H1 (cell line): ENCODE measurements around the gene VNN1. TPM values are rescaled to one million over a fixed set of nuclear protein-coding genes. Genes with fewer than 3 reads are reported as not detected.

Experiments used
- CTCF ChIA-PET: fragments of 300-600 bp; sonication (Branson Sonifier 250); formaldehyde crosslinking; loops from one replicate; lab custom pipeline; 2021; ENCODE audit not compliant: partially characterized antibody; lab: Charles Lee
- POLR2A ChIA-PET: fragments of 300-600 bp; sonication (Branson Sonifier 250); formaldehyde crosslinking; loops from one replicate; lab custom pipeline; 2021; ENCODE audit warnings: inconsistent platforms; ENCODE audit not compliant: partially characterized antibody; lab: Charles Lee
- DNase-seq, 2 experiments: peaks; one replicate each; pipeline versions ENCODE4 v3.0.0 to v3.0.0-alpha.2; 2010 to 2022; ENCODE audit warnings: low spot score in 2 of 2, low read depth in 1 of 2, mixed read lengths in 1 of 2
- FAIRE-seq: peaks from 2 replicates; lab custom pipeline; 2011; peaks lifted over from hg19 to GRCh38; lab: Jason Lieb, UNC
- H2AFZ ChIP-seq: 2 replicates; pipeline ENCODE4 v1.8.1; 2012; ENCODE audit warnings: low read length, inconsistent platforms
- H2AK5ac ChIP-seq: 2 replicates; pipeline ENCODE4 v1.6.1; 2013; ENCODE audit warnings: low read depth, low read length
- H2BK120ac ChIP-seq: replicated peaks from 2 replicates; pipeline ENCODE3; 2013; ENCODE audit warnings: low read depth, low read length, inconsistent platforms
- H2BK12ac ChIP-seq: 2 replicates; pipeline ENCODE4 v1.6.1; 2013; ENCODE audit warnings: low read depth, low read length
- H2BK15ac ChIP-seq: 2 replicates; pipeline ENCODE4 v1.6.1; 2013; ENCODE audit warnings: low read length
- H2BK20ac ChIP-seq: 2 replicates; pipeline ENCODE4 v1.6.1; 2013; ENCODE audit warnings: low read length
- H2BK5ac ChIP-seq: 2 replicates; pipeline ENCODE4 v1.6.1; 2013; ENCODE audit warnings: low read depth, low read length
- H3K14ac ChIP-seq: 2 replicates; pipeline ENCODE4 v1.6.1; 2013; ENCODE audit warnings: inconsistent platforms; ENCODE audit not compliant: insufficient read length
- H3K18ac ChIP-seq: 2 replicates; pipeline ENCODE4 v1.6.1; 2013; ENCODE audit warnings: low read length; ENCODE audit errors: extremely low read depth
- H3K23ac ChIP-seq: 2 replicates; pipeline ENCODE4 v1.6.1; 2013; ENCODE audit warnings: inconsistent platforms; ENCODE audit not compliant: insufficient read length
- H3K23me2 ChIP-seq: 2 replicates; pipeline ENCODE4 v1.6.1; 2013; ENCODE audit warnings: low read depth, low read length
- H3K27ac ChIP-seq: 2 replicates; pipeline ENCODE4 v1.6.1; 2011; ENCODE audit warnings: low read depth, low read length, inconsistent platforms
- H3K27me3 ChIP-seq, 4 experiments: replicated peaks in 1 of 4; 1 replicate in 1 of 4; 2 replicates in 3 of 4; pipeline versions ENCODE4 v1.6.1 to v1.8.1; 2011 to 2013; ENCODE audit warnings: low read length in 3 of 4, mild to moderate bottlenecking in 3 of 4, inconsistent platforms in 2 of 4, mixed read lengths in 2 of 4, moderate library complexity in 1 of 4; ENCODE audit not compliant: control insufficient read depth in 3 of 4, insufficient read depth in 3 of 4; ENCODE audit errors: extremely low read depth in 1 of 4
- H3K36me3 ChIP-seq, 4 experiments: 2 replicates each; pipeline versions ENCODE4 v1.6.1 to v1.8.1; 2011 to 2013; ENCODE audit warnings: mild to moderate bottlenecking in 4 of 4, low read length in 3 of 4, moderate library complexity in 2 of 4, control low read depth in 1 of 4, inconsistent platforms in 1 of 4; ENCODE audit not compliant: insufficient read depth in 4 of 4, control insufficient read depth in 2 of 4
- H3K4ac ChIP-seq: replicated peaks from 2 replicates; pipeline ENCODE3; 2013; ENCODE audit warnings: low read length, low read depth, mixed read lengths, inconsistent platforms; ENCODE audit not compliant: insufficient read length
- H3K4me1 ChIP-seq, 4 experiments: replicated peaks in 1 of 4; 1 replicate in 1 of 4; 2 replicates in 3 of 4; pipeline versions ENCODE4 v1.6.1 to v1.8.1; 2011 to 2013; ENCODE audit warnings: low read length in 3 of 4, inconsistent platforms in 2 of 4, mixed read lengths in 1 of 4; ENCODE audit not compliant: insufficient read depth in 4 of 4, control insufficient read depth in 3 of 4
- H3K4me2 ChIP-seq, 2 experiments: 2 replicates each; pipeline versions ENCODE4 v1.6.1 to v1.8.1; 2011 to 2013; ENCODE audit warnings: low read depth in 2 of 2, low read length in 2 of 2, control low read depth in 1 of 2, inconsistent platforms in 1 of 2, mild to moderate bottlenecking in 1 of 2; ENCODE audit not compliant: insufficient read depth in 1 of 2
- H3K4me3 ChIP-seq, 4 experiments: fragments of 200-600, 300-600 bp in 1 of 4; sonication (generic), shearing (Covaris generic), sonication (Bioruptor Twin) in 1 of 4; 2 replicates each; pipeline versions ENCODE4 v1.5.1 to v1.8.1; 2011 to 2016; ENCODE audit warnings: low read length in 4 of 4, low read depth in 3 of 4, control low read depth in 2 of 4, inconsistent platforms in 2 of 4, mild to moderate bottlenecking in 2 of 4, mixed read lengths in 1 of 4, moderate library complexity in 1 of 4; ENCODE audit not compliant: insufficient read depth in 2 of 4; ENCODE audit errors: extremely low read depth in 1 of 4
- H3K56ac ChIP-seq: replicated peaks from 2 replicates; pipeline ENCODE3; 2013; ENCODE audit warnings: low read depth, mild to moderate bottlenecking, mixed read lengths, low read length, inconsistent platforms; ENCODE audit not compliant: insufficient read length
- H3K79me1 ChIP-seq: 2 replicates; pipeline ENCODE4 v1.6.1; 2013; ENCODE audit warnings: low read depth, low read length, control low read depth
- H3K79me2 ChIP-seq, 2 experiments: 2 replicates each; pipeline versions ENCODE4 v1.6.1 to v1.8.1; 2012 to 2013; ENCODE audit warnings: low read length in 2 of 2, mild to moderate bottlenecking in 2 of 2, inconsistent platforms in 1 of 2; ENCODE audit not compliant: insufficient read depth in 2 of 2, control insufficient read depth in 1 of 2
- H3K9ac ChIP-seq, 4 experiments: replicated peaks in 1 of 4; 1 replicate in 1 of 4; 2 replicates in 3 of 4; pipeline versions ENCODE4 v1.6.1 to v1.8.1; 2011 to 2013; ENCODE audit warnings: low read depth in 3 of 4, low read length in 3 of 4, control low read depth in 2 of 4, mild to moderate bottlenecking in 2 of 4, moderate library complexity in 2 of 4, inconsistent platforms in 1 of 4; ENCODE audit errors: extremely low read depth in 1 of 4
- H3K9me3 ChIP-seq, 2 experiments: 2 replicates each; pipeline versions ENCODE4 v1.6.1 to v1.8.1; 2012 to 2013; ENCODE audit warnings: mild to moderate bottlenecking in 2 of 2, moderate library complexity in 2 of 2, control low read depth in 1 of 2, inconsistent platforms in 1 of 2, low read depth in 1 of 2, low read length in 1 of 2, mixed read lengths in 1 of 2; ENCODE audit not compliant: insufficient read depth in 2 of 2
- H4K20me1 ChIP-seq, 2 experiments: replicated peaks in 1 of 2; 2 replicates each; pipeline versions ENCODE3 to v1.8.1; 2011 to 2013; ENCODE audit warnings: inconsistent platforms in 2 of 2, low read length in 2 of 2, mild to moderate bottlenecking in 1 of 2; ENCODE audit not compliant: insufficient read depth in 2 of 2, control insufficient read depth in 1 of 2
- H4K5ac ChIP-seq: 2 replicates; pipeline ENCODE4 v1.6.1; 2013; ENCODE audit warnings: low read length, low read depth, mixed read lengths, inconsistent platforms; ENCODE audit not compliant: insufficient read length
- H4K8ac ChIP-seq: 2 replicates; pipeline ENCODE4 v1.8.0; 2013; ENCODE audit warnings: mild to moderate bottlenecking, moderate library complexity, low read length, inconsistent platforms; ENCODE audit not compliant: insufficient read depth; ENCODE audit errors: extremely low read depth
- H4K91ac ChIP-seq: replicated peaks from 2 replicates; pipeline ENCODE3; 2013; ENCODE audit warnings: low read length, mixed read lengths, inconsistent platforms; ENCODE audit not compliant: insufficient read length
- CTBP2 ChIP-seq: IDR thresholded peaks from 2 replicates; pipeline ENCODE4 v1.7.0; 2011; ENCODE audit warnings: borderline replicate concordance, mild to moderate bottlenecking, moderate library complexity, mixed read lengths, low read length; ENCODE audit not compliant: insufficient read depth, insufficient read length
- EGR1 ChIP-seq: IDR thresholded peaks from 2 replicates; pipeline ENCODE4 v1.6.1; 2011; ENCODE audit warnings: low read depth, low read length, borderline replicate concordance
- EZH2 ChIP-seq: fragments of 200-600 bp; sonication (generic); IDR thresholded peaks from 2 replicates; pipeline ENCODE4 v1.7.1; 2012; ENCODE audit warnings: low read depth, mild to moderate bottlenecking, moderate library complexity, low read length, inconsistent platforms; ENCODE audit not compliant: severe bottlenecking
- HDAC6 ChIP-seq: IDR thresholded peaks from one replicate; pipeline ENCODE4 v1.7.1; 2012; ENCODE audit warnings: low read depth, mild to moderate bottlenecking, inconsistent platforms, low read length, moderate library complexity
- KDM1A ChIP-seq: fragments of 200-600, 300-600 bp; sonication (generic); IDR thresholded peaks from 2 replicates; pipeline ENCODE4 v1.7.1; 2016; ENCODE audit warnings: mild to moderate bottlenecking, low read length, borderline replicate concordance
- KDM5A ChIP-seq: fragments of 200-600 bp; IDR thresholded peaks from 2 replicates; pipeline ENCODE4 v1.7.1; 2012; ENCODE audit warnings: mild to moderate bottlenecking, low read length, inconsistent platforms, mixed read lengths
- POU5F1 ChIP-seq: IDR thresholded peaks from 2 replicates; pipeline ENCODE4 v1.6.1; 2011; ENCODE audit warnings: low read depth, mild to moderate bottlenecking, low read length, moderate library complexity
- SP4 ChIP-seq: IDR thresholded peaks from 2 replicates; pipeline ENCODE4 v1.6.1; 2012; ENCODE audit warnings: low read length, inconsistent platforms
- TAF7 ChIP-seq: optimal IDR thresholded peaks from 2 replicates; pipeline ENCODE3; 2011; ENCODE audit warnings: low read depth, mild to moderate bottlenecking, inconsistent platforms, low read length, moderate library complexity, borderline replicate concordance
- TCF12 ChIP-seq: IDR thresholded peaks from 2 replicates; pipeline ENCODE4 v1.6.1; 2011; ENCODE audit warnings: low read depth, mild to moderate bottlenecking, low read length
- TEAD4 ChIP-seq: IDR thresholded peaks from 2 replicates; pipeline ENCODE4 v1.6.1; 2012; ENCODE audit warnings: low read depth, low read length, inconsistent platforms, mixed read lengths
- YY1 ChIP-seq: IDR thresholded peaks from 2 replicates; pipeline ENCODE4 v1.6.1; 2011; ENCODE audit warnings: low read depth, mild to moderate bottlenecking, low read length
- WGBS, 2 experiments: shearing (Covaris generic) in 1 of 2; methylation state at CpG; one replicate each; pipeline versions ENCODE4 v1.1.6 to v1.1.7; 2013 to 2015; ENCODE audit warnings: low lambda C conversion rate in 2 of 2, mixed read lengths in 2 of 2, inconsistent platforms in 1 of 2, low coverage in 1 of 2, missing lambda C conversion rate in 1 of 2; ENCODE audit not compliant: insufficient replicate concordance in 2 of 2, insufficient coverage in 1 of 2, insufficient read length in 1 of 2; ENCODE audit errors: extremely low coverage in 1 of 2, missing lambda C conversion rate in 1 of 2; 5-methylcytosine and 5-hydroxymethylcytosine counted together
- polyA plus RNA-seq, 7 experiments: library from polyadenylated mRNA; depleted of rRNA in 3 of 7; stranded (reverse) in 5 of 7; unstranded in 2 of 7; fragments of >200 nt in 5 of 7; fragments of 200-250 nt in 2 of 7; gene quantifications; 1 replicate in 5 of 7; 2 replicates in 1 of 7; 4 replicates in 1 of 7; pipeline versions ENCODE4 v1.2.1 to v1.2.3, GENCODE V29; 2011 to 2013; ENCODE audit warnings: missing spikeins in 2 of 7, mixed read lengths in 2 of 7
- total RNA-seq: library from RNA; stranded (reverse); fragmentation: NEBNext Ultra II Directional; extraction: Animal tissue kit (Norgen Biotek cat#: 25700); gene quantifications from 2 replicates; pipeline ENCODE4 v1.2.1, GENCODE V29; 2021

VNN1 gene
- total and polyA plus RNA-seq, 2 of the 8 experiments (the other 6 are each of a cell fraction or from before 2014, with no cell fraction given) = not detected

GRCh38 chr6:132684272-132684671, 29.6 kb downstream of the VNN1 start:
- H2AFZ ChIP-seq = peak overlapping the region; percentile 21; the same call in 1 of the 2 replicates
- no peak overlapping the region for H3K4me2 ChIP-seq
- H3K79me2 ChIP-seq = no peaks in the 10 kb centered on the region
- H3K23me2 ChIP-seq = no peaks in the 10 kb centered on the region
- H4K8ac ChIP-seq = no peak overlapping the region
- no peak overlapping the region for H2BK120ac ChIP-seq
- no peak overlapping the region for H3K18ac ChIP-seq
- no peak overlapping the region for H4K5ac ChIP-seq
- H3K14ac ChIP-seq = no peak overlapping the region
- H3K27me3 ChIP-seq = no peaks in the 10 kb centered on the region
- H3K4me3 ChIP-seq = no peak overlapping the region
- no peak overlapping the region for H3K9ac ChIP-seq
- no peaks in the 10 kb centered on the region for H3K9me3 ChIP-seq
- no peak overlapping the region for H2BK5ac ChIP-seq
- CTCF ChIA-PET = interaction anchor here (0.6 to 2.0 kb wide), 6 partner anchors 15 to 481 kb away, joined by 3 to 15 read pairs (median 3); no protein-coding TSS in a partner anchor
- no peak overlapping the region for H2BK20ac ChIP-seq
- H3K36me3 ChIP-seq = no peaks in the 10 kb centered on the region
- no peaks in the 10 kb centered on the region for H3K4me1 ChIP-seq
- no peak for FAIRE-seq
- H4K91ac ChIP-seq = no peak overlapping the region
- H3K23ac ChIP-seq = no peak overlapping the region
- no peak overlapping the region for H2BK15ac ChIP-seq
- WGBS, 2 experiments = 89% methylated on average over 6 of the region's 6 CpGs; no CpG with 5 or more reads in 1 of the 2 experiments
- H3K79me1 ChIP-seq = no peaks in the 10 kb centered on the region
- no peak overlapping the region for H3K27ac ChIP-seq
- no peak overlapping the region for H2AK5ac ChIP-seq
- no peak overlapping the region for H3K4ac ChIP-seq
- no peaks in the 10 kb centered on the region for H4K20me1 ChIP-seq
- DNase-seq = no peak
- POLR2A ChIA-PET = no interaction called here
- H3K56ac ChIP-seq = no peak overlapping the region
- no peak overlapping the region for H2BK12ac ChIP-seq
- TF ChIP-seq EZH2 (no peak), TEAD4 (no peak), SP4 (no peak), KDM5A (no peak), CTBP2 (no peak), TCF12 (no peak), EGR1 (no peak), KDM1A (no peak), TAF7 (no peak), YY1 (no peak), POU5F1 (no peak), HDAC6 (no peak)
